MM.1S (cell line): ENCODE results near the gene NBAS.

Experiments
- CTCF ChIP-seq: fragments of 300-600 bp; sonication (generic); IDR thresholded peaks from 2 replicates; pipeline ENCODE4 v1.5.1; 2016; ENCODE audit warnings: antibody characterized with exemption, low read length, mixed read lengths
- EZH2phosphoT487 ChIP-seq: fragments of 300-600 bp; sonication (generic); IDR thresholded peaks from 2 replicates; pipeline ENCODE4 v1.6.1; 2018; ENCODE audit warnings: antibody characterized with exemption, low read length

- TF ChIP-seq CTCF (no peak), EZH2phosphoT487 (no peak)
Observed at GRCh38 chr2:15260835-15261234, 300.3 kb downstream of the NBAS start.
